ENCODE results near the gene DUOXA1.

DNA sequence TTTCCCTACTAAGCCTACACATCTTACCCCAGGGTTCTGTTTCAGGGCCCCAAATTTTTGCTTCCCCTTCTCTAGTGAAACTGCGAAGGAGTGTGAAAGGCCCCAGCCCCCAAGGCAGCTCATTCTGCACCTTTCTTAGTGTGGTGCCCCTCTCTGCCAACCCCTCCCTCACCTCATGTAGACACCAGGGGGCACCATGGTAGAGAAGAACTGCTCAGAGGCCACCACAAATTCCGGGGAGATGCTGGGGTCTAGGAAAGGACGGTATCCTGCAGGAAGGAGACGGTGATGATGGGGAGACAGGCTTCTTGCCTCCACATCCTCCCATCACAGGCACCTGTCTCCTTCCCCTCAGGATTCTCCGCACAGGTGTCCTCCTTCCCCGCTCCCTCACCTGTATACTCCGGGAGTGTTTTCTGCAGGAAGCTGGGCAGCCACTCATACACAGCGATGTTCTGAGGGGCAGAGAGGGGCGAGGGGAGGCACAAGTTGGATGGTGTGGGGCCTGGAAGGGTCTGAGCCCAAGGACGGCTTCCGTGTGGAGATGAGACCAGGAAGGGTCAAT, 19.3 kb downstream of the DUOXA1 start:
- no peak for TF ChIP-seq TAF1 (IDR thresholded peaks at IDR 0.05; ENCODE audit: borderline replicate concordance, insufficient read depth, low read length)
- TF ChIP-seq, protein P1, sequence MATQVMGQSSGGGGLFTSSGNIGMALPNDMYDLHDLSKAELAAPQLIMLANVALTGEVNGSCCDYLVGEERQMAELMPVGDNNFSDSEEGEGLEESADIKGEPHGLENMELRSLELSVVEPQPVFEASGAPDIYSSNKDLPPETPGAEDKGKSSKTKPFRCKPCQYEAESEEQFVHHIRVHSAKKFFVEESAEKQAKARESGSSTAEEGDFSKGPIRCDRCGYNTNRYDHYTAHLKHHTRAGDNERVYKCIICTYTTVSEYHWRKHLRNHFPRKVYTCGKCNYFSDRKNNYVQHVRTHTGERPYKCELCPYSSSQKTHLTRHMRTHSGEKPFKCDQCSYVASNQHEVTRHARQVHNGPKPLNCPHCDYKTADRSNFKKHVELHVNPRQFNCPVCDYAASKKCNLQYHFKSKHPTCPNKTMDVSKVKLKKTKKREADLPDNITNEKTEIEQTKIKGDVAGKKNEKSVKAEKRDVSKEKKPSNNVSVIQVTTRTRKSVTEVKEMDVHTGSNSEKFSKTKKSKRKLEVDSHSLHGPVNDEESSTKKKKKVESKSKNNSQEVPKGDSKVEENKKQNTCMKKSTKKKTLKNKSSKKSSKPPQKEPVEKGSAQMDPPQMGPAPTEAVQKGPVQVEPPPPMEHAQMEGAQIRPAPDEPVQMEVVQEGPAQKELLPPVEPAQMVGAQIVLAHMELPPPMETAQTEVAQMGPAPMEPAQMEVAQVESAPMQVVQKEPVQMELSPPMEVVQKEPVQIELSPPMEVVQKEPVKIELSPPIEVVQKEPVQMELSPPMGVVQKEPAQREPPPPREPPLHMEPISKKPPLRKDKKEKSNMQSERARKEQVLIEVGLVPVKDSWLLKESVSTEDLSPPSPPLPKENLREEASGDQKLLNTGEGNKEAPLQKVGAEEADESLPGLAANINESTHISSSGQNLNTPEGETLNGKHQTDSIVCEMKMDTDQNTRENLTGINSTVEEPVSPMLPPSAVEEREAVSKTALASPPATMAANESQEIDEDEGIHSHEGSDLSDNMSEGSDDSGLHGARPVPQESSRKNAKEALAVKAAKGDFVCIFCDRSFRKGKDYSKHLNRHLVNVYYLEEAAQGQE (IDR thresholded peaks at IDR 0.05; ENCODE audit: insufficient read depth in 1 of 2, low read depth in 2 of 2, low read length in 2 of 2): no peak
